Measurements from ENCODE around the gene METRNL. TPM values are rescaled to one million over a fixed set of nuclear protein-coding genes. Genes with fewer than 3 reads are reported as not detected.

Gene METRNL
- total RNA-seq, 1 donor, result 105 TPM

DNA sequence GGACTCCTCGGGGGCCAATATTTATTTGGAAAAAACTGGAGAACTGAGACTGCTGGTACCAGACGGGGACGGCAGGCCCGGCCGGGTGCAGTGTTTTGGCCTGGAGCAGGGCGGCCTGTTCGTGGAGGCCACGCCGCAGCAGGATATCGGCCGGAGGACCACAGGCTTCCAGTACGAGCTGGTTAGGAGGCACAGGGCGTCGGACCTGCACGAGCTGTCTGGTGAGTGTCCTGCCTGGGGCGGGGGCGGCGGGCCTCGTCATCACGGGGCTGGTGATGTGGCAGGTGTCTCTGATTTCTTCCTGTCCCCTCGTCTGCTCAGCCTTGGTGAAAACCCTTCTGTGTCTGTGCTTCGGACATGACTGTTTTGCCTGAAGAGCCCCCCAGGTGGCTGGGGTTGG is 5.7 kb downstream of the METRNL start:
- TF ChIP-seq CTCF (IDR thresholded peaks at IDR 0.05; ENCODE audit: insufficient read depth, low read length), result no peak
- peak overlapping the region; percentile 58 for H3K4me3 ChIP-seq (ENCODE audit: low read depth, low read length)
- DNase-seq (ENCODE audit: low read depth), result no peak

DNA sequence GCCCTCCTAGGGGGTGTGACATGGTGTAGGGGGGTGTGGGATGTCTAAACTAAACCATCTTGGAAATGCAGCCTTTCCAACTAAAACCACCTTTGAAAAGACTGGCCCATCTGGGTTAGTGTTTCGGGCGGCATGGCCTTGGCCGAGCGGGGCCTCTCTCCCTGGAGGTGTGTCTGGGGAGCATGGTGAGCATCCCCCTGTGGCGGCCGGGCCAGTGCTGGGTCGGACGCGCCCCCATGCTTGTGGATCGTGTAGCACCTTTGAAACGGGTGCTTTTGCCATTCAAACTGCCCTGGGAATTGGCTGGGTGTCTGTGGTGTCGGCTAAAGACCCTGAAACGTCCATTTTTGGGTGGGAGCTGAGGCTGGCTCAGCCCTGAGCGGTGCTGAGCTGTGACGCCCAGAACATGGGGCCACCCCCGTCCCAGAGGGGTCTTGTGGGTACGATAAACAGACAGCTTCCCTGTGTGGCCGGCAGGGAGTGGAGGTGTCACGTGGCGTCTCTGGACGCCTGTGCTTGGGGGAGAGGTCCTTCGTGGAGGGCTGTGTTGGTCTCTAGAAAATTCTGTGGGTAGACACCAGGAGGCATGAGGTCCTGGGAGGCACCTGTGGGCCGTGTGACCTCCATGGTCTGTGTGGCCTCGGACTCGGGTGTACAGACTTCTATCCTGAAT is 6.3 kb downstream of the METRNL start:
- no peak for TF ChIP-seq CTCF (IDR thresholded peaks at IDR 0.05; ENCODE audit: insufficient read depth, low read length)

GRCh38 chr17:83086199-83086880 is 6.9 kb downstream of the METRNL start:
- DNase-seq (ENCODE audit: low read depth), result no peak
- TF ChIP-seq CTCF (IDR thresholded peaks at IDR 0.05; ENCODE audit: insufficient read depth, low read length), result no peak
- no peak overlapping the region for H3K4me3 ChIP-seq (ENCODE audit: low read depth, low read length)

More for the DNA sequence above, 6.3 kb downstream of the METRNL start:
- DNase-seq (ENCODE audit: low read depth), result no peak
- H3K4me3 ChIP-seq (ENCODE audit: low read depth, low read length), result peak overlapping the region; percentile 58

DNA sequence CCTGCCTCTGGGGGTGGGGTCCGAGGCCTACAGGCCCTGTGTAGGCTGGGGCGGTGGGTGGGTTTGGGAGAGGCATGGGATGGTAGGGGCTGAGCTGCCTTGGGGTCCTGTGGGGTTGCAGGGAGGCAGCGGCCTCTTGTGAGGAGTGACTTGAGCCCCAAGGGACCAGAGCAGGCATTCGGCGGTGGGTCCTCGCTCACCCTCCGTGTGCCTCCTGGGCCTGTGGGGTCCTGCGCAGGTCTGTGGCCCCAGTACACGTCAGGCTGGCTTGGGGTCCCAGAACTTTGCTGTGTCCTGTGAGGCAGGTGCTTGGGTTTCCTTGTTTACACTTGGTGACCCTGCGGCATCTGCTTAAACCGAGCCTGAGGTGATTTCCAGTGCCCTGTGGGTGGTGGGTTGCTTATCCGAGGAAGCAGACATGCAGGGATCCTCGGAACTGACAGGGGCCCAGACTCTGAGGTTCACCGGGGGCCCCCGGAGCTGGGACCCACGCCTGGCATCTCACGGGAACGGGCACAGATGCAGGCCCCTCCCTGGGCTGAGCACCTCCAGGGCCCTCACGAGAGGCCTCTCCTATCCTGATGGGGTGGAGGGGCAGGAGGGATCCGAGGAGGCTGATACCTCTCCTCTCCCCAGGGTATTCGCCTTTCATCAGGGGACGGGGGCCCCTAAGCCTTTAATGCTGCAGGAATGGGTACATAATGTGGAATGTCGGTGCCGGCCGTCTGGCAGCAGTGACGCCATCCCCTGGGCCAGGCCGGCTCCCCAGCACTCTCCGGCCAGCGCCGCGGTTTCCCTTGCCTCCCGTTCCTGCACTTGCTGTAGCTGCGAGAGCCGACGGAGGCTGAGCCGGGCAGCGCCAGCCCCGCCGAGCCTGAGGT is 7.7 kb downstream of the METRNL start:
- TF ChIP-seq CTCF (IDR thresholded peaks at IDR 0.05; ENCODE audit: insufficient read depth, low read length), result no peak
- H3K4me3 ChIP-seq (ENCODE audit: low read depth, low read length), result no peak overlapping the region
- no peak for DNase-seq (ENCODE audit: low read depth)

DNA sequence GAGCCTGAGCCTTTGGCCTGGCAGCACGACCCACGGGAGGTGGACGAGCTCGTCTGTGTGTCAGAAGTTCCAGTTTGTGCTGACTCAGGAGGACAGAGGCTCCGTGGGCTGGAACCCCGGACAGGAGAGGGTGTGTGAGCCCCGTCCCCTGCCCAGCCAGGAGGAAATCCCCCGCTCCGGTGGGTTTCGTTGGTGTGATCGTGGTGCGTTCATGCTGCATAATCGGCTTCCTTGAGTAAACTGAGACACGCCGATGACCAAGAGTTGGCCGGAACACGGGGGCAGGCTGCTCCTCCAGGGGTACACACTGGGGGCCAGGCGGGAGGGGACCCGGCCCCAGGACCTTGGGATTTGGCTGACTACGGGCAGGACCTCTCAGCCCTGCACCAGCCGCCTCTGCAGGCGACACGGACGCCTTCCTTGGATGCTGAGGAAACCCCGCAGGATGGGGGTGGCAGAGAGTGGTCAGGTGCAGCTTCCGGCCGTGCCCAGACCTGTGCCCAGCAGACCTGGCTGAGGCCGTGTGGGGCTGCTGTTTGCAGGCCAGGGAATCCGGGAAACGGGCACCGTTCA is 8.5 kb downstream of the METRNL start:
- H3K4me3 ChIP-seq (ENCODE audit: low read depth, low read length), result no peak overlapping the region
- TF ChIP-seq CTCF (IDR thresholded peaks at IDR 0.05; ENCODE audit: insufficient read depth, low read length), result no peak
- no peak for DNase-seq (ENCODE audit: low read depth)

DNA sequence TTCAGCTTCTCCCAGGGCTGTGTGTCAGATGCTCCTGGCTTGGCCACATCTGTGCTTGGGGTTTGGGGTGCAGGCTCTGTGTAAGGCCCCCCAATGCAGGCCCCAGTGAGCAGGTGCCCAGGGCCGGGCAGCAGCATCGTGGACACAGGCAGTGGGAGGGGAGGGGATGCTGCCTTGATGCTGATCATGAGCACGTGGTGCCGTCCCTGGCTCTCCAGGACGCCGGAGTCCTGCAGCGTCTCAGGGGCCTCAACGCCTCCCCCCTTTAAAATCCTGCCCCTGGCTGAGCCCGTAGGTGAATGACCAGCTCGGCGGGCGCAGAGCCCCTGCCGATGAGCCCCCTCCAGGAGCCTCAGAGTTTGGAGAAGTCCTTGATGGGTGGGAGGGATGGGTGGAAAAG is 9.0 kb downstream of the METRNL start:
- TF ChIP-seq CTCF (IDR thresholded peaks at IDR 0.05; ENCODE audit: insufficient read depth, low read length), result no peak
- no peak overlapping the region for H3K4me3 ChIP-seq (ENCODE audit: low read depth, low read length)
- no peak for DNase-seq (ENCODE audit: low read depth)

Measured in fibroblast of the aortic adventitia (primary cell).